Measurements from ENCODE around the gene KCNQ1.
A peak's percentile ranks its signal among the peaks of the same experiment; 100 is the strongest.

The KCNQ1 gene

GRCh38 chr11:2530131-2530854 is 85.5 kb downstream of the KCNQ1 start:
- no peak overlapping the region for H3K4me3 Mint-ChIP-seq
- H3K36me3 Mint-ChIP-seq: no peaks in the 10 kb centered on the region
- no peak overlapping the region for H3K27ac Mint-ChIP-seq
- H3K9me3 Mint-ChIP-seq: no peaks in the 10 kb centered on the region
- no peaks in the 10 kb centered on the region for H3K27me3 Mint-ChIP-seq
- peaks cover 44% of the 10 kb centered on the region for H3K4me1 Mint-ChIP-seq

- peaks cover 38% of the 10 kb centered on the region for H3K4me1 Mint-ChIP-seq
- no peaks in the 10 kb centered on the region for H3K9me3 Mint-ChIP-seq
- no peaks in the 10 kb centered on the region for H3K36me3 Mint-ChIP-seq
- no peak overlapping the region for H3K4me3 Mint-ChIP-seq
- no peaks in the 10 kb centered on the region for H3K27me3 Mint-ChIP-seq
- no peak overlapping the region for H3K27ac Mint-ChIP-seq
These were observed 86.0 kb downstream of the KCNQ1 start for GRCh38 chr11:2530855-2531200.

- H3K4me3 Mint-ChIP-seq: no peak overlapping the region
- no peak overlapping the region for H3K27ac Mint-ChIP-seq
- H3K4me1 Mint-ChIP-seq: peaks cover 32% of the 10 kb centered on the region
- H3K27me3 Mint-ChIP-seq: no peaks in the 10 kb centered on the region
- H3K36me3 Mint-ChIP-seq: no peaks in the 10 kb centered on the region
- H3K9me3 Mint-ChIP-seq: no peaks in the 10 kb centered on the region
These were observed 86.6 kb downstream of the KCNQ1 start for GRCh38 chr11:2531277-2531986.

GRCh38 chr11:2531987-2532703 is 87.3 kb downstream of the KCNQ1 start:
- Mint-ChIP-seq H3K27me3 (no peaks in the 10 kb centered on the region), H3K9me3 (no peaks in the 10 kb centered on the region), H3K4me3 (peak overlapping the region; percentile 33), H3K27ac (no peak overlapping the region), H3K4me1 (peaks cover 25% of the 10 kb centered on the region), H3K36me3 (no peaks in the 10 kb centered on the region)

GRCh38 chr11:2532704-2533586 is 88.1 kb downstream of the KCNQ1 start:
- peaks cover 21% of the 10 kb centered on the region for H3K4me1 Mint-ChIP-seq
- no peaks in the 10 kb centered on the region for H3K36me3 Mint-ChIP-seq
- peak overlapping the region; percentile 81 for H3K4me3 Mint-ChIP-seq
- H3K9me3 Mint-ChIP-seq: no peaks in the 10 kb centered on the region
- no peak overlapping the region for H3K27ac Mint-ChIP-seq
- H3K27me3 Mint-ChIP-seq: no peaks in the 10 kb centered on the region

GRCh38 chr11:2533587-2534133 is 88.9 kb downstream of the KCNQ1 start:
- H3K4me1 Mint-ChIP-seq: peaks cover 17% of the 10 kb centered on the region
- peak overlapping the region; percentile 19 for H3K4me3 Mint-ChIP-seq
- no peaks in the 10 kb centered on the region for H3K9me3 Mint-ChIP-seq
- no peaks in the 10 kb centered on the region for H3K36me3 Mint-ChIP-seq
- H3K27me3 Mint-ChIP-seq: no peaks in the 10 kb centered on the region
- H3K27ac Mint-ChIP-seq: no peak overlapping the region

GRCh38 chr11:2534134-2534956 is 89.5 kb downstream of the KCNQ1 start:
- Mint-ChIP-seq H3K27me3 (no peaks in the 10 kb centered on the region), H3K27ac (no peak overlapping the region), H3K4me1 (peaks cover 14% of the 10 kb centered on the region), H3K36me3 (no peaks in the 10 kb centered on the region), H3K4me3 (no peak overlapping the region), H3K9me3 (no peaks in the 10 kb centered on the region)

- Mint-ChIP-seq H3K36me3 (no peaks in the 10 kb centered on the region), H3K9me3 (no peaks in the 10 kb centered on the region), H3K4me3 (no peak overlapping the region), H3K4me1 (peaks cover 14% of the 10 kb centered on the region), H3K27me3 (no peaks in the 10 kb centered on the region), H3K27ac (no peak overlapping the region)
These were observed 90.3 kb downstream of the KCNQ1 start for GRCh38 chr11:2534957-2535672.

- Mint-ChIP-seq H3K36me3 (no peaks in the 10 kb centered on the region), H3K27me3 (no peaks in the 10 kb centered on the region), H3K4me3 (no peak overlapping the region), H3K27ac (no peak overlapping the region), H3K9me3 (no peaks in the 10 kb centered on the region), H3K4me1 (peaks cover 14% of the 10 kb centered on the region)
These were observed 91.0 kb downstream of the KCNQ1 start for GRCh38 chr11:2535673-2536439.

GRCh38 chr11:2536440-2536989 is 91.7 kb downstream of the KCNQ1 start:
- Mint-ChIP-seq H3K4me1 (peaks cover 14% of the 10 kb centered on the region), H3K4me3 (no peak overlapping the region), H3K27me3 (no peaks in the 10 kb centered on the region), H3K36me3 (no peaks in the 10 kb centered on the region), H3K9me3 (no peaks in the 10 kb centered on the region), H3K27ac (no peak overlapping the region)

- no peaks in the 10 kb centered on the region for H3K36me3 Mint-ChIP-seq
- H3K9me3 Mint-ChIP-seq: no peaks in the 10 kb centered on the region
- peaks cover 17% of the 10 kb centered on the region for H3K4me1 Mint-ChIP-seq
- no peaks in the 10 kb centered on the region for H3K27me3 Mint-ChIP-seq
- no peak overlapping the region for H3K27ac Mint-ChIP-seq
- H3K4me3 Mint-ChIP-seq: no peak overlapping the region
These were observed 92.3 kb downstream of the KCNQ1 start for GRCh38 chr11:2537010-2537705.

GRCh38 chr11:2537896-2538724 is 93.3 kb downstream of the KCNQ1 start:
- no peaks in the 10 kb centered on the region for H3K36me3 Mint-ChIP-seq
- no peaks in the 10 kb centered on the region for H3K9me3 Mint-ChIP-seq
- H3K27ac Mint-ChIP-seq: no peak overlapping the region
- H3K4me3 Mint-ChIP-seq: no peak overlapping the region
- H3K27me3 Mint-ChIP-seq: no peaks in the 10 kb centered on the region
- peaks cover 16% of the 10 kb centered on the region for H3K4me1 Mint-ChIP-seq

Measured in activated naive CD4-positive, alpha-beta T cell treated with anti-CD3 and anti-CD28 coated beads, Interleukin-2, amount 50 U/mL, for 24 hours (primary cell).